OCI-LY1 (cell line): ENCODE measurements around the gene FAM111A.

Experiments used
- EZH2 ChIP-seq: fragments of 200-600 bp; sonication (generic), shearing (Covaris generic); IDR thresholded peaks from 2 replicates; pipeline ENCODE4 v1.8.0; 2017; ENCODE audit warnings: borderline replicate concordance, mixed run types, mild to moderate bottlenecking, antibody characterized with exemption, low read length, moderate library complexity, mixed read lengths
- TF ChIP-seq, protein P1 (sequence below): fragments of 200-600 bp; sonication (generic), shearing (Covaris generic); IDR thresholded peaks from 2 replicates; pipeline ENCODE4 v1.5.1; 2017; ENCODE audit warnings: mild to moderate bottlenecking, antibody characterized with exemption, low read length, moderate library complexity, mixed read lengths

- TF ChIP-seq EZH2 = no peak
- TF ChIP-seq, protein P1, sequence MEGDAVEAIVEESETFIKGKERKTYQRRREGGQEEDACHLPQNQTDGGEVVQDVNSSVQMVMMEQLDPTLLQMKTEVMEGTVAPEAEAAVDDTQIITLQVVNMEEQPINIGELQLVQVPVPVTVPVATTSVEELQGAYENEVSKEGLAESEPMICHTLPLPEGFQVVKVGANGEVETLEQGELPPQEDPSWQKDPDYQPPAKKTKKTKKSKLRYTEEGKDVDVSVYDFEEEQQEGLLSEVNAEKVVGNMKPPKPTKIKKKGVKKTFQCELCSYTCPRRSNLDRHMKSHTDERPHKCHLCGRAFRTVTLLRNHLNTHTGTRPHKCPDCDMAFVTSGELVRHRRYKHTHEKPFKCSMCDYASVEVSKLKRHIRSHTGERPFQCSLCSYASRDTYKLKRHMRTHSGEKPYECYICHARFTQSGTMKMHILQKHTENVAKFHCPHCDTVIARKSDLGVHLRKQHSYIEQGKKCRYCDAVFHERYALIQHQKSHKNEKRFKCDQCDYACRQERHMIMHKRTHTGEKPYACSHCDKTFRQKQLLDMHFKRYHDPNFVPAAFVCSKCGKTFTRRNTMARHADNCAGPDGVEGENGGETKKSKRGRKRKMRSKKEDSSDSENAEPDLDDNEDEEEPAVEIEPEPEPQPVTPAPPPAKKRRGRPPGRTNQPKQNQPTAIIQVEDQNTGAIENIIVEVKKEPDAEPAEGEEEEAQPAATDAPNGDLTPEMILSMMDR = peak; percentile 46
Measured at GRCh38 chr11:59102259-59102765, 40.3 kb upstream of the FAM111A start.
